MM.1S (cell line): ENCODE data around the gene DELE1.

ENCODE experiments used
- DNase-seq: peaks from one replicate; pipeline ENCODE4 v3.0.0-alpha.2; 2015
- H2AFZ ChIP-seq: fragments of 300-600 bp; sonication (generic); 2 replicates; pipeline ENCODE4 v1.6.0; 2016; ENCODE audit warnings: antibody characterized with exemption, low read length
- H3F3A ChIP-seq: fragments of 300-600 bp; sonication (generic); 2 replicates; pipeline ENCODE4 v1.6.1; 2016; ENCODE audit warnings: mild to moderate bottlenecking, antibody characterized with exemption, low read length, moderate library complexity, mixed read lengths; ENCODE audit not compliant: insufficient read depth
- H3K27ac ChIP-seq: fragments of 300-600 bp; sonication (generic); 2 replicates; pipeline ENCODE4 v1.5.1; 2016; ENCODE audit warnings: mild to moderate bottlenecking, low read length
- H3K27me3 ChIP-seq: fragments of 300-600 bp; sonication (generic); replicated peaks from 2 replicates; pipeline ENCODE4 v1.6.0; 2016; ENCODE audit warnings: low read length; ENCODE audit not compliant: insufficient read depth
- H3K36me3 ChIP-seq: fragments of 300-600 bp; sonication (generic); replicated peaks from 2 replicates; pipeline ENCODE4 v1.6.1; 2016; ENCODE audit warnings: mild to moderate bottlenecking, low read length, mixed read lengths; ENCODE audit not compliant: insufficient read depth
- H3K4me1 ChIP-seq: fragments of 300-600 bp; sonication (generic); 2 replicates; pipeline ENCODE4 v1.6.1; 2016; ENCODE audit warnings: low read length, mixed read lengths
- H3K4me2 ChIP-seq: fragments of 300-600 bp; sonication (generic); 2 replicates; pipeline ENCODE4 v1.6.0; 2016; ENCODE audit warnings: low read depth, low read length
- H3K4me3 ChIP-seq: fragments of 300-600 bp; sonication (generic); 2 replicates; pipeline ENCODE4 v1.5.1; 2016; ENCODE audit warnings: low read length, mixed read lengths
- H3K79me2 ChIP-seq: fragments of 300-600 bp; sonication (generic); 2 replicates; pipeline ENCODE4 v1.6.1; 2016; ENCODE audit warnings: mixed run types, low read length, mixed read lengths
- H3K9ac ChIP-seq: fragments of 300-600 bp; sonication (generic); 2 replicates; pipeline ENCODE4 v1.6.1; 2016; ENCODE audit warnings: low read length, mixed read lengths
- H3K9me2 ChIP-seq: fragments of 300-600 bp; sonication (generic); replicated peaks from 2 replicates; pipeline ENCODE4 v1.6.1; 2016; ENCODE audit warnings: mild to moderate bottlenecking, low read length, mixed read lengths; ENCODE audit not compliant: insufficient read depth
- H3K9me3 ChIP-seq: fragments of 300-600 bp; sonication (generic); replicated peaks from 2 replicates; pipeline ENCODE4 v1.6.1; 2016; ENCODE audit warnings: mild to moderate bottlenecking, low read length, mixed read lengths; ENCODE audit not compliant: insufficient read depth
- H4K20me1 ChIP-seq: fragments of 300-600 bp; sonication (generic); 2 replicates; pipeline ENCODE4 v1.6.1; 2016; ENCODE audit warnings: mild to moderate bottlenecking, low read length, moderate library complexity, mixed read lengths; ENCODE audit not compliant: insufficient read depth
- CTCF ChIP-seq: fragments of 300-600 bp; sonication (generic); IDR thresholded peaks from 2 replicates; pipeline ENCODE4 v1.5.1; 2016; ENCODE audit warnings: antibody characterized with exemption, low read length, mixed read lengths
- EZH2 ChIP-seq: fragments of 300-600 bp; sonication (generic); optimal IDR thresholded peaks from 2 replicates; pipeline ENCODE3; 2017; ENCODE audit warnings: low read depth, mild to moderate bottlenecking, antibody characterized with exemption, low read length, mixed read lengths
- EZH2phosphoT487 ChIP-seq: fragments of 300-600 bp; sonication (generic); IDR thresholded peaks from 2 replicates; pipeline ENCODE4 v1.6.1; 2018; ENCODE audit warnings: antibody characterized with exemption, low read length

The DELE1 gene

DNA sequence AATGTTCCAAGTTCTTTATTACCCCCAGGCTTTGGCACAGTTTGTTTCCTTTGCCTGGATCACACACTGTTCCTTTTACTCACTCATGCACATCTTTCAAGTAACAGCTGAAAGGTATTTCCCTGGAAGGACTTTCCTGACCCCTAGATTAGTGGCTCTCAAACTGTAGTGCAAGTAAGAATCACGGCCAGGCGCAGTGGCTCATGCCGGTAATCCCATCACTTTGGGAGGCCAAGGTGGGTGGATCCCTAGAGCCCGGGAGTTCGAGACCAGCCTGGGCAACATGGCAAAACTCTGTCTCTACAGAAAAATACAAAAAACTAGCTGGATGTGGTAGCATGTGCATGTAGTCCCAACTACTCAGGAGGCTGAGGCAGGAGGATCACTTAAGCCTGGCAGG, 19.1 kb upstream of the DELE1 start:
- Histone ChIP-seq H3K4me3 (no peak overlapping the region), H3K36me3 (no peaks in the 10 kb centered on the region), H3K9me2 (no peaks in the 10 kb centered on the region), H3K4me2 (no peak overlapping the region), H3K4me1 (peaks cover 6% of the 10 kb centered on the region; the same call in 1 of the 2 replicates), H3K9me3 (no peaks in the 10 kb centered on the region), H3K9ac (no peak overlapping the region), H3K27me3 (no peaks in the 10 kb centered on the region), H4K20me1 (no peaks in the 10 kb centered on the region), H2AFZ (no peak overlapping the region), H3K79me2 (no peaks in the 10 kb centered on the region), H3F3A (peaks cover 3% of the 10 kb centered on the region; the same call in 1 of the 2 replicates), H3K27ac (no peak overlapping the region)
- no peak for DNase-seq
- no peak for TF ChIP-seq EZH2phosphoT487
- no peak for TF ChIP-seq EZH2
- TF ChIP-seq CTCF = no peak

GRCh38 chr5:141906517-141906916, 17.2 kb upstream of the DELE1 start:
- TF ChIP-seq CTCF (no peak), EZH2 (no peak), EZH2phosphoT487 (no peak)

DNA sequence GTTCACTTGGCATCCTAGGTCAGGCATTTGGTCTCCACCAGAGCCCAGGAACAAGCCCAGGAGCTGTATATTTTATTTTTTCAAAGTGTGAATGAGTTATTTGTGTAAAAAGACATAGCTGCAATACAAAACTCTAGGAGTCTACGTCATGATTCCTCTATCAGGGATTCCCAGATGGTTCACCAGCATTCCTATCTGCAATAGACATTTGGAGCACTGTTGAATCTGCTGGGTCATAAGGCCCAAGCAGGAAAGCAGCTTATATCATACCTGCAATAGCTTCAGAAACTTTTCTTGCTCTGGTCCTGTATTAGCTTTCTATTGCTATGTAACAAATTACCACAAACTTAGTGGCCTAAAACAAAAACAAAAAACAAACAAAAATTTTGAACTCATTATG, 16.7 kb upstream of the DELE1 start:
- no peak for DNase-seq
- no peak for TF ChIP-seq EZH2
- TF ChIP-seq CTCF = no peak
- H3K4me2 ChIP-seq = no peak overlapping the region

More at GRCh38 chr5:141906517-141906916, 17.2 kb upstream of the DELE1 start:
- H3K4me3 ChIP-seq = no peak overlapping the region
- H3K79me2 ChIP-seq = no peaks in the 10 kb centered on the region
- no peak overlapping the region for H3K4me2 ChIP-seq
- peaks cover 6% of the 10 kb centered on the region; the same call in 1 of the 2 replicates for H3K4me1 ChIP-seq
- H3K9me3 ChIP-seq = no peaks in the 10 kb centered on the region
- no peaks in the 10 kb centered on the region for H3K27me3 ChIP-seq
- no peak overlapping the region for H3K9ac ChIP-seq
- H4K20me1 ChIP-seq = no peaks in the 10 kb centered on the region
- H3K9me2 ChIP-seq = no peaks in the 10 kb centered on the region
- no peak overlapping the region for H3K27ac ChIP-seq
- no peak overlapping the region for H2AFZ ChIP-seq
- peaks cover 3% of the 10 kb centered on the region; the same call in 1 of the 2 replicates for H3F3A ChIP-seq
- H3K36me3 ChIP-seq = no peaks in the 10 kb centered on the region
- DNase-seq = no peak

More for the DNA sequence above, 16.7 kb upstream of the DELE1 start:
- Histone ChIP-seq H3F3A (peaks cover 3% of the 10 kb centered on the region; the same call in 1 of the 2 replicates), H3K9ac (no peak overlapping the region), H3K9me3 (no peaks in the 10 kb centered on the region), H3K27me3 (no peaks in the 10 kb centered on the region), H3K4me1 (peaks cover 6% of the 10 kb centered on the region; the same call in 1 of the 2 replicates), H3K4me3 (no peak overlapping the region), H4K20me1 (no peaks in the 10 kb centered on the region), H2AFZ (no peak overlapping the region), H3K27ac (no peak overlapping the region), H3K9me2 (no peaks in the 10 kb centered on the region), H3K79me2 (no peaks in the 10 kb centered on the region), H3K36me3 (no peaks in the 10 kb centered on the region)
